GM23338 (cell line): ENCODE results near the gene CDK14. TPM values are rescaled to one million over a fixed set of nuclear protein-coding genes. Genes with fewer than 3 reads are reported as not detected.

Source experiments
- ATAC-seq: fragments of 200-7000 bp; cut with Tn5 transposase; 3 replicates; pipeline ENCODE4 v1.9.1; 2020
- DNase-seq: peaks from one replicate; pipeline ENCODE4 v3.0.0-alpha.2; 2015; ENCODE audit warnings: low spot score
- H2AFZ ChIP-seq: fragments of 200-600 bp; sonication (generic); 2 replicates; pipeline ENCODE4 v1.8.0; 2016; ENCODE audit warnings: antibody characterized with exemption, mild to moderate bottlenecking, moderate library complexity
- H3F3A ChIP-seq: fragments of 200-600 bp; sonication (generic); replicated peaks from 2 replicates; pipeline ENCODE4 v1.8.0; 2017; ENCODE audit warnings: antibody characterized with exemption, mixed run types, low read depth
- H3K27ac ChIP-seq: fragments of 200-600 bp; sonication (generic); 2 replicates; pipeline ENCODE4 v1.6.1; 2016; ENCODE audit warnings: low read depth
- H3K27me3 ChIP-seq: fragments of 200-600 bp; sonication (generic); 2 replicates; pipeline ENCODE4 v1.8.0; 2016; ENCODE audit warnings: mild to moderate bottlenecking, mixed run types, moderate library complexity; ENCODE audit not compliant: insufficient read depth
- H3K36me3 ChIP-seq: fragments of 200-600 bp; sonication (generic); 2 replicates; pipeline ENCODE4 v1.8.0; 2016; ENCODE audit warnings: mild to moderate bottlenecking; ENCODE audit not compliant: insufficient read depth
- H3K4me1 ChIP-seq: fragments of 200-600 bp; sonication (generic); 2 replicates; pipeline ENCODE4 v1.8.0; 2016; ENCODE audit warnings: mild to moderate bottlenecking, moderate library complexity; ENCODE audit not compliant: insufficient read depth
- H3K4me2 ChIP-seq: fragments of 200-600 bp; sonication (generic); 2 replicates; pipeline ENCODE4 v1.7.1; 2017; ENCODE audit warnings: mixed run types
- H3K4me3 ChIP-seq: fragments of 200-600 bp; sonication (generic); 2 replicates; pipeline ENCODE4 v1.6.1; 2016; ENCODE audit warnings: mixed run types
- H3K79me2 ChIP-seq: fragments of 200-600 bp; sonication (generic); replicated peaks from 2 replicates; pipeline ENCODE4 v1.8.0; 2017; ENCODE audit warnings: mild to moderate bottlenecking; ENCODE audit not compliant: insufficient read depth
- H3K9me2 ChIP-seq: fragments of 200-600 bp; sonication (generic); 2 replicates; pipeline ENCODE4 v1.8.0; 2017; ENCODE audit not compliant: insufficient read depth
- H4K20me1 ChIP-seq: fragments of 200-600 bp; sonication (generic); replicated peaks from 2 replicates; pipeline ENCODE4 v1.8.0; 2017; ENCODE audit warnings: mild to moderate bottlenecking; ENCODE audit not compliant: insufficient read depth
- H3K27ac Mint-ChIP-seq: 2 replicates; pipeline ENCODE4 v1.8.0; 2020; ENCODE audit warnings: inconsistent platforms, mild to moderate bottlenecking, moderate library complexity, mixed read lengths
- H3K27me3 Mint-ChIP-seq: 3 replicates; pipeline ENCODE4 v1.8.0; 2022; ENCODE audit warnings: low read depth, mild to moderate bottlenecking, moderate library complexity, mixed read lengths, inconsistent platforms; ENCODE audit not compliant: insufficient read depth, poor library complexity
- H3K36me3 Mint-ChIP-seq: 3 replicates; pipeline ENCODE4 v1.8.0; 2021; ENCODE audit warnings: low read depth, mild to moderate bottlenecking, inconsistent platforms, moderate library complexity, mixed read lengths
- H3K4me1 Mint-ChIP-seq: 3 replicates; pipeline ENCODE4 v1.8.0; 2020; ENCODE audit warnings: mild to moderate bottlenecking, inconsistent platforms, mixed read lengths
- H3K4me3 Mint-ChIP-seq: 3 replicates; pipeline ENCODE4 v1.8.0; 2021; ENCODE audit warnings: moderate library complexity, mild to moderate bottlenecking, inconsistent platforms, mixed read lengths
- H3K9me3 Mint-ChIP-seq: 3 replicates; pipeline ENCODE4 v1.8.0; 2020; ENCODE audit warnings: moderate library complexity, mild to moderate bottlenecking, inconsistent platforms, mixed read lengths
- CTCF ChIP-seq, 2 experiments: fragments of 200-600 bp in 1 of 2; sonication (generic) in 1 of 2; conservative IDR thresholded peaks; 2 replicates each; pipeline versions ENCODE4 v1.5.1 to v1.6.1; 2016 to 2017; ENCODE audit warnings: antibody characterized with exemption in 2 of 2, low read depth in 2 of 2, mild to moderate bottlenecking in 2 of 2, moderate library complexity in 1 of 2
- NANOG ChIP-seq: IDR thresholded peaks from 2 replicates; pipeline ENCODE4 v1.6.1; 2016; ENCODE audit warnings: antibody characterized with exemption, borderline replicate concordance
- ZNF114 ChIP-seq: fragments of 250-450 bp; sonication (Bioruptor Pico); IDR thresholded peaks from 2 replicates; pipeline ENCODE4 v1.5.0; 2020; ENCODE audit warnings: mild to moderate bottlenecking, moderate library complexity
- ZNF462 ChIP-seq: fragments of 250-450 bp; sonication (Bioruptor Pico); IDR thresholded peaks from 2 replicates; pipeline ENCODE4 v1.5.0; 2020; ENCODE audit warnings: mild to moderate bottlenecking, moderate library complexity
- polyA plus RNA-seq: library from polyadenylated mRNA; unstranded; fragments of >200 nt; fragmentation: Nextera tagmentation; extraction: Ambion mirVana; gene quantifications from 2 replicates; pipeline ENCODE4 v1.2.1, GENCODE V29; 2016
- total RNA-seq: library from RNA; depleted of rRNA; stranded (reverse); fragments of >200 nt; shearing (Covaris generic); gene quantifications from 2 replicates; pipeline ENCODE4 v1.2.3, GENCODE V29; 2014

CDK14 gene
- total and polyA plus RNA-seq, 2 experiments from 2014 or later = 11.2 to 24.0 TPM

GRCh38 chr7:90760892-90761291 lies 164.8 kb downstream of the CDK14 start (continued):
- TF ChIP-seq ZNF462 (CRISPR knock-in tag) = no peak
- TF ChIP-seq CTCF (conservative IDR thresholded peaks at IDR 0.05; ENCODE audit: low read depth in 2 of 2) = no peak

GRCh38 chr7:90761584-90761983 lies 165.5 kb downstream of the CDK14 start:
- H3K27ac ChIP-seq = no peak overlapping the region
- no peak overlapping the region for H3K4me3 ChIP-seq
- no peak for ATAC-seq
- Mint-ChIP-seq H3K27ac (peak overlapping the region; percentile 33; the same call in 1 of the 2 replicates), H3K4me1 (peaks cover 29% of the 10 kb centered on the region), H3K27me3 (peaks cover 4% of the 10 kb centered on the region), H3K9me3 (no peaks in the 10 kb centered on the region), H3K36me3 (no peaks in the 10 kb centered on the region), H3K4me3 (no peak overlapping the region)
- no peaks in the 10 kb centered on the region; the same call in 1 of the 2 replicates for H4K20me1 ChIP-seq
- H3K79me2 ChIP-seq = 0 out of 2 replicates have a peak, but pooled peaks cover 9% of the 10 kb centered on the region
- H3F3A ChIP-seq = no peaks in the 10 kb centered on the region
- no peaks in the 10 kb centered on the region for H3K9me2 ChIP-seq
- H2AFZ ChIP-seq = no peak overlapping the region
- DNase-seq = no peak
- peaks cover 16% of the 10 kb centered on the region for H3K4me1 ChIP-seq
- no peak overlapping the region for H3K4me2 ChIP-seq
- no peaks in the 10 kb centered on the region for H3K27me3 ChIP-seq
- H3K36me3 ChIP-seq = no peaks in the 10 kb centered on the region
- TF ChIP-seq ZNF462 (CRISPR knock-in tag) (no peak), NANOG (no peak), ZNF114 (CRISPR knock-in tag) (no peak), CTCF (conservative IDR thresholded peaks at IDR 0.05; ENCODE audit: low read depth in 2 of 2) (no peak)
